HL-60 (cell line): Measurements from ENCODE around the gene UBTD2.
"Not testable (repeated sequence)": the region's sequence is repeated elsewhere in the genome, so short reads cannot be mapped to it uniquely, and the experiment has no call there.

Experiments used
- DNase-seq, 2 experiments: peaks; one replicate each; pipeline ENCODE4 v3.0.0-alpha.2; 2010 to 2020; ENCODE audit warnings: low read depth in 1 of 2, low spot score in 1 of 2
- H3K27ac ChIP-seq: fragments of 250-450 bp; sonication (Bioruptor Pico); replicated peaks from 2 replicates; pipeline ENCODE4 v1.5.1; 2020; ENCODE audit warnings: mild to moderate bottlenecking, moderate library complexity
- H3K27me3 ChIP-seq: fragments of 250-450 bp; sonication (Bioruptor Pico); 2 replicates; pipeline ENCODE4 v1.5.1; 2021; ENCODE audit warnings: mild to moderate bottlenecking, moderate library complexity; ENCODE audit not compliant: insufficient read depth, poor library complexity, severe bottlenecking
- H3K4me3 ChIP-seq: replicated peaks from 2 replicates; pipeline ENCODE4 v1.5.1; 2011; ENCODE audit warnings: mild to moderate bottlenecking, control low read depth, low read length; ENCODE audit not compliant: insufficient read depth
- GABPA ChIP-seq: IDR thresholded peaks from 2 replicates; pipeline ENCODE4 v1.6.1; 2012; ENCODE audit warnings: low read depth
- POLR2AphosphoS5 ChIP-seq: IDR thresholded peaks from 2 replicates; pipeline ENCODE4 v1.6.1; 2012; ENCODE audit warnings: low read depth
- SPI1 ChIP-seq: IDR thresholded peaks from 2 replicates; pipeline ENCODE4 v1.6.1; 2012; ENCODE audit warnings: low read depth, mild to moderate bottlenecking, borderline replicate concordance
- long read RNA-seq: library from polyadenylated mRNA; unstranded; transcript quantifications from one replicate; pipeline ENCODE4 v2.0.0, GENCODE V29; 2020
- TF ChIP-seq, protein P1 (sequence below): IDR thresholded peaks from 2 replicates; pipeline ENCODE4 v1.6.1; 2012; ENCODE audit warnings: low read depth; ENCODE audit not compliant: insufficient replicate concordance
- TF ChIP-seq, protein P2 (sequence below): IDR thresholded peaks from one replicate; pipeline ENCODE4 v1.5.1; 2011; ENCODE audit warnings: low read length, control low read depth, inconsistent platforms; ENCODE audit not compliant: insufficient read depth

The UBTD2 gene, protein sequence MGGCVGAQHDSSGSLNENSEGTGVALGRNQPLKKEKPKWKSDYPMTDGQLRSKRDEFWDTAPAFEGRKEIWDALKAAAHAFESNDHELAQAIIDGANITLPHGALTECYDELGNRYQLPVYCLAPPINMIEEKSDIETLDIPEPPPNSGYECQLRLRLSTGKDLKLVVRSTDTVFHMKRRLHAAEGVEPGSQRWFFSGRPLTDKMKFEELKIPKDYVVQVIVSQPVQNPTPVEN
- long read RNA-seq, partial matches to known transcripts, result 0 of 2 reads
- long read RNA-seq, other reads (novel, unspliced or antisense), result 2 of 2 reads

- H3K4me3 ChIP-seq, result peak within 1 kb of the TSS; percentile 90
- peak; percentile 27 to 71 for DNase-seq
- TF ChIP-seq, protein P1, sequence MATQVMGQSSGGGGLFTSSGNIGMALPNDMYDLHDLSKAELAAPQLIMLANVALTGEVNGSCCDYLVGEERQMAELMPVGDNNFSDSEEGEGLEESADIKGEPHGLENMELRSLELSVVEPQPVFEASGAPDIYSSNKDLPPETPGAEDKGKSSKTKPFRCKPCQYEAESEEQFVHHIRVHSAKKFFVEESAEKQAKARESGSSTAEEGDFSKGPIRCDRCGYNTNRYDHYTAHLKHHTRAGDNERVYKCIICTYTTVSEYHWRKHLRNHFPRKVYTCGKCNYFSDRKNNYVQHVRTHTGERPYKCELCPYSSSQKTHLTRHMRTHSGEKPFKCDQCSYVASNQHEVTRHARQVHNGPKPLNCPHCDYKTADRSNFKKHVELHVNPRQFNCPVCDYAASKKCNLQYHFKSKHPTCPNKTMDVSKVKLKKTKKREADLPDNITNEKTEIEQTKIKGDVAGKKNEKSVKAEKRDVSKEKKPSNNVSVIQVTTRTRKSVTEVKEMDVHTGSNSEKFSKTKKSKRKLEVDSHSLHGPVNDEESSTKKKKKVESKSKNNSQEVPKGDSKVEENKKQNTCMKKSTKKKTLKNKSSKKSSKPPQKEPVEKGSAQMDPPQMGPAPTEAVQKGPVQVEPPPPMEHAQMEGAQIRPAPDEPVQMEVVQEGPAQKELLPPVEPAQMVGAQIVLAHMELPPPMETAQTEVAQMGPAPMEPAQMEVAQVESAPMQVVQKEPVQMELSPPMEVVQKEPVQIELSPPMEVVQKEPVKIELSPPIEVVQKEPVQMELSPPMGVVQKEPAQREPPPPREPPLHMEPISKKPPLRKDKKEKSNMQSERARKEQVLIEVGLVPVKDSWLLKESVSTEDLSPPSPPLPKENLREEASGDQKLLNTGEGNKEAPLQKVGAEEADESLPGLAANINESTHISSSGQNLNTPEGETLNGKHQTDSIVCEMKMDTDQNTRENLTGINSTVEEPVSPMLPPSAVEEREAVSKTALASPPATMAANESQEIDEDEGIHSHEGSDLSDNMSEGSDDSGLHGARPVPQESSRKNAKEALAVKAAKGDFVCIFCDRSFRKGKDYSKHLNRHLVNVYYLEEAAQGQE, result no peak
- TF ChIP-seq SPI1, result no peak
- TF ChIP-seq, protein P2, sequence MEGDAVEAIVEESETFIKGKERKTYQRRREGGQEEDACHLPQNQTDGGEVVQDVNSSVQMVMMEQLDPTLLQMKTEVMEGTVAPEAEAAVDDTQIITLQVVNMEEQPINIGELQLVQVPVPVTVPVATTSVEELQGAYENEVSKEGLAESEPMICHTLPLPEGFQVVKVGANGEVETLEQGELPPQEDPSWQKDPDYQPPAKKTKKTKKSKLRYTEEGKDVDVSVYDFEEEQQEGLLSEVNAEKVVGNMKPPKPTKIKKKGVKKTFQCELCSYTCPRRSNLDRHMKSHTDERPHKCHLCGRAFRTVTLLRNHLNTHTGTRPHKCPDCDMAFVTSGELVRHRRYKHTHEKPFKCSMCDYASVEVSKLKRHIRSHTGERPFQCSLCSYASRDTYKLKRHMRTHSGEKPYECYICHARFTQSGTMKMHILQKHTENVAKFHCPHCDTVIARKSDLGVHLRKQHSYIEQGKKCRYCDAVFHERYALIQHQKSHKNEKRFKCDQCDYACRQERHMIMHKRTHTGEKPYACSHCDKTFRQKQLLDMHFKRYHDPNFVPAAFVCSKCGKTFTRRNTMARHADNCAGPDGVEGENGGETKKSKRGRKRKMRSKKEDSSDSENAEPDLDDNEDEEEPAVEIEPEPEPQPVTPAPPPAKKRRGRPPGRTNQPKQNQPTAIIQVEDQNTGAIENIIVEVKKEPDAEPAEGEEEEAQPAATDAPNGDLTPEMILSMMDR, result no peak
- TF ChIP-seq GABPA, result no peak
- no peak for TF ChIP-seq POLR2AphosphoS5
- peak within 1 kb of the TSS; percentile 53 for H3K27ac ChIP-seq
- peaks cover 8% of the 10 kb centered on the region for H3K27me3 ChIP-seq
These were observed at the start of gene UBTD2 for GRCh38 chr5:172283020-172283861. Gene UBTD2, minus strand, starts transcription at chr5:172283764. Its CDS starts 99 bp downstream, at chr5:172283665.

DNA sequence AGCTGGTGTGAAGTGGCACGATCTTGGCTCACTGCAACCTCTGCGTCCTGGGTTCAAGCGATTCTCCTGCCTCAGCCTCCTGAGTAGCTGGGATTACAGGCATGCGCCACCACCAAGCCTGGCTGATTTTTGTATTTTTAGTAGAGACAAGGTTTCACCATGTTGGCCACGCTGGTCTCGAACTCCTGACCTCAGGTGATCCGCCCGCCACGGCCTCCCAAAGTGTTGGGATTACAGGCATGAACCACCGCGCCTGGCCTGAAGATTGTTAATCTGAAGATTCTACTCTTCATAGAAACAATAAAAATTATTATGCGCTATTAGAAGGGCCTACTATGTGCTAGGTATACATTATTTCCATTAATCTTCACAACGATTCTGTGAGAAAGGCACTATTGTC is 43.3 kb upstream of the UBTD2 start:
- H3K27me3 ChIP-seq, DNase-seq, H3K27ac ChIP-seq, H3K4me3 ChIP-seq: not testable (repeated sequence)

DNA sequence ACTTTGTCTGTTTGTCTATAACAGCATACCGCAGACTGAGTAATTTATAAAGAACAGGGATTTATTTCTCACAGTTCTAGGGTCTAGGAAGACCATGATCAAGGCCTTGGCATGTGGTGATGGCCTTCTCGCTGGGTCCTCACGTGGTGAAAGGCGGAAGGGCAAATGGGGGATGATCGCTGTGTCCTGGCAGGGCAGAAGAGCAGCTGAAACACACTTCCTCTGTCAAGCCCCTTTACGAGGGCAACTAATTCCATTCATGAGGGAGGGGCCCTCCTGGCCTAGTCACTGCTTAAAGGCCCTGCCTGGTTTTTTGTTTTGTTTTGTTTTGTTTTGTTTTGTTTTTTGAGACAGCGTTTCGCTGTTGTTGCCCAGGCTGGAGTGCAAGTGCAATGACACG is 41.9 kb upstream of the UBTD2 start:
- no peak overlapping the region for H3K4me3 ChIP-seq
- TF ChIP-seq GABPA (no peak), POLR2AphosphoS5 (no peak)
- TF ChIP-seq, protein P2, result no peak
- TF ChIP-seq, protein P1, result no peak
- no peaks in the 10 kb centered on the region for H3K27me3 ChIP-seq
- H3K27ac ChIP-seq, result no peak overlapping the region
- DNase-seq, result no peak

DNA sequence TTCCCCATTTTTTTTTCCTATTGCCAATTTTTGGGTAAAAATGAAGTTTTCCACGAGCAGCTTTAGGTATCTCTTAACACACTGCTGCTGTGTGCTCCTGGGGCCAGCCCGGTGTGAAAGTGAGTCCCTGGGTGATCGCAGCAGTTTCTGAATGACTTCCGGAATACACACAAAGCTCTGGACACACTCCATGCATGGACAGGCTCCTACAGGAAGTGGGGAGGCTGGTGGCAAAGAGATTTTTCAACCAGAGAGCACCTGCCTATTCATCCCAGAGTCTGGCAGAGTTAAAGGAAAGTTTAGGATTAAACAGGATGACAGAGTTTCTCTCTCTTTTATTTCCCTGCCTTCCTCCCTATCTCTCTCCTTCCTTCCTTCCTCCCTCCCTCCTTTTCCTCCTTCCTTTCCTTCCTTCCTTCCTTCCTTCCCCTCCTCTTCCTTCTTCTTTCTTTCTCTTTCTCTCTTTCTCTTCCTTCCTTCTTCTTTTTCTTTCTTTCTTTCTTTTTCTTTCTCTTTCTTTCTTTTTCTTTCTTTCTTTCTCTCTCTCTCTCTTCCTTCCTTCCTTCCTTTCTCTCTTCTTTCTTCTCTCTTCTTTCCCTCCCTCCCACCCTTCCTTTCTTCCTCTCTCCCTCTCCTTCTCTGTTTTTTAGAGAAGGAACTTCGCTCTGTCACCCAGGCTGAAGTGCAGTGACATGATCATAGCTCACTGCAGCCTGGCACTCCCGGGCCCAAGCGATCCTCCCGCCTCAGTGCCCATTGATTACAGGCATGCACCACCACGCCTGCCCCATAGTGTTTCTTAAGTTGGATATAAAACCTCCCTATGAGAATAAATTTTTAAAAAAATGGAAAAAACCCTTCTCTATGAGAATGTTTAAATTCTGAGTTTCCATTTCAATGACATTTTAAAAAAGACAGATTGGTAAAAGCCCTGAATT is 38.7 kb upstream of the UBTD2 start:
- Histone ChIP-seq H3K27ac (no peak overlapping the region), H3K27me3 (no peaks in the 10 kb centered on the region), H3K4me3 (no peak overlapping the region)
- TF ChIP-seq, protein P1, result no peak
- no peak for DNase-seq
